HG03442 (cell line): ENCODE measurements around the gene SF3B2.

ENCODE experiments used
- ATAC-seq: cut with Tn5 transposase; IDR thresholded peaks from one replicate; pipeline ENCODE4 v1.9.1; 2021; ENCODE audit warnings: mild to moderate bottlenecking, moderate library complexity; ENCODE audit not compliant: unreplicated experiment

Gene SF3B2

DNA sequence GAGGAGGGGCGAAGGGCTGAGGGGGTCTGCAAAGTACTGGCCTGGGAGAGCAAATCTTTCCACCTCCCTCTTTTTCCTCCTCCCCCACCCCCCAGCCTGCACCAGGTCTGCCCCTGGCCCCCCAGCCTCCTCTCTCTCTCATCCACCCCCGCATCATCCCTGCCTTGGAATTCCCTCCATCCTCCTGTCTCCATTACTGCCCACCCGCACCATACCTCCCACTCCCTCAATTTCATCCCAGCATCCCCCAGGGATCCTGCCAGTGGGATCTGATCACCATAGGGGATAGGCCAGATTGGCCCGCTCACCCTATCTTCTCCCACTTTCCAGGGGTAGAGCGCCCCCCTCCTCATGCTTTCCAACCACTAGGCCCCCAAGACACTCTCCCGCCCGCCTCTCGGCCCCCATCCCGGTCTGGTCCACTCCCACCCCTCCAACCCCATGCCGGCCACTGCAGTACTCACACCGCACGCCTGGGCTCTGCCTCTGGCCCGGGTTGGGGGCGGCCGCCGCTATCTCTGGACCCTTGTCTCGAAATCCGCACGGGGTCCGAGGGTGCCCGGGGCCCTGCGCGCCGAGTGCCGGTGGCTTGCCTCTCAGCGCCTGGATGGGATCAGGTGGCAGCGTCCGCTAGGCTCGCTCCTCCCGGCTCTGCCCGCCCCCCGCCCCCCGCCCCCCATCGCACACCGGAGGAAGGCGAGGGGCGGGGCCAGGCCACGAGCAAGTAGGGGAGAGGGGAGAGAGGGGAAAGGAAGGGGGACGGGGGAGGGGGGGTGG, 3.4 kb upstream of the SF3B2 start, which contains the start of gene GAL3ST3:
Gene GAL3ST3 (minus strand): TSS at position 615 of the 777 bp plus-strand sequence. CDS start 3,746 bp downstream, outside the sequence.
- no peak for ATAC-seq

DNA sequence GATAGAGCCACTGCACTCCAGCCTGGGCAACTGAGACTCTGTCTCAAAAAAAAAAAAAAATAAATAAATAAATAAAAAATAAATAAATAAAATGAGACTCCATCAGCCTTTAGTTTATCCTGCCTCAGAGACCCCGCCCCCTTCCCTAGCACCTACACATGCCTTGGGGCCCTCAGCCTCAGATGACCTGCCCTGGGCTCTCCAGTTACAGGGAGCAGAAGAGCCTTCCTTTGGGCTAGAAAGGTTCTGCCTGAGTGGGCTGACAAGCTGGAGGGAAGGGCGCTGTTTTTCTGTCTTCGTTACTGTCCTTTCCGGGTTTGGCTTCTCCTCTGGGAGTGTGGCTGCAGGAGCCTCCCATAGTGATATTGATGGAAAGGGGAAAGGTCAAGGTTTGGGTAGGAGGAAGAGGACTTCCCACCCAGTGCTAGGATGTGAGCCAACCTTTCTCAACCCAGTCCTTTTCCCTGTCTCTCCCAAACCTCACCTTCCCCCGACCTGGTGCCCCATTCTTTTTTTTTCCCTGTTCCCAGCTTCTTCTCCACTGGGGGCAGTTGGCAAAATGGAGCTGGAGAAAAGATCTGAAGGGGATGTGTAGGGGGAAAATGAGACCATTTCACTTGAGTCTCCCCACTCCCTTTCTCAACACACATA, 1.5 kb upstream of the SF3B2 start:
- ATAC-seq = no peak

DNA sequence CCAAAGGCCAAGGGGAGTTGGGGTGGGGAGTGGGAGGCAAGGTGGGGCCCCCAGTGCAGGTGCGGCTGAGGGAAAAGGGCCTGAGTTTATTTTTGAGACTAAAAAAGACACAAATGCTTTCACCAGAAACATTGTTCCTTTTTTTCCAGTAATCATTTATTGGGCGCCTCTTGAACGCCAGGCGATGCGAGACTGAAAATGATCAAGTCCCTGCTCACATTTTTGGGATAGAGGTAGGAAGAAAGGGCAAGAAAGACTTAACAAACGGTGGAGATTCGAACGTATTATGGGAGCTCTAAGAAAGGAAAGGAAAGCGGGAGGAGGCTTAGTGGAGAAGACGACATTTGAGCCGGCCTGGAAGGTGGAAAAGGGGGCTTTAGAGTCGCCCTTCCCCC, 796 bp upstream of the SF3B2 start:
- no peak for ATAC-seq

DNA sequence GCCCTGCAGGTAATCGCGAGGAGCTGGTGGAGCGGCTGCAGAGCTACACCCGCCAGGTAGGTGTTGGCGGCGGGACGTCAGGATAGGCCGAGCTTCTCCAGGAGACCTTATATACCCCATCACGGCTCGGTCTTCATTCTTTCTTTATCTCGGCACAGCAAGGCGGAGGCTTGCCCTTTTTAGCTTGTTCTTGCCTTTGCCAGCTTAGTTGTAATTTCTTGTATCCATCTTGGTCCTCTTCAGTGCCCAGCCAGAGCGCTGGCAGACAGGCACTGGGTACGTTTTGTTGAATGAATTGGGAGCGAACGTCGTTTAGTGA, 459 bp downstream of the SF3B2 start:
- ATAC-seq = no peak

DNA sequence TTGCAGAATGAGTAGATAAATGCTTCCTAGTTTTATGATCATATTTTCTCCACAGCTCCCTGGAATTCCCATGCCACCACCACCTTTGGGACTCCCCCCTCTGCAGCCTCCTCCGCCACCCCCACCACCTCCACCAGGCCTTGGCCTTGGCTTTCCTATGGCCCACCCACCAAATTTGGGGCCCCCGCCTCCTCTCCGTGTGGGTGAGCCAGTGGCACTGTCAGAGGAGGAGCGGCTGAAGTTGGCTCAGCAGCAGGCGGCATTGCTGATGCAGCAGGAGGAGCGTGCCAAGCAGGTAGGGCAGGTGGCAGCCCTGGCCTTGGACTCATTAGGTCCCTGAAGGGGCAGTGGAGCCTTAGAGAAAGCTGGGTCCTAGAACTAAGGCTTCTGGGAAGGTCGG, 2.9 kb downstream of the SF3B2 start:
- no peak for ATAC-seq

GRCh38 chr11:66056501-66056900, 4.3 kb downstream of the SF3B2 start:
- ATAC-seq = no peak

DNA sequence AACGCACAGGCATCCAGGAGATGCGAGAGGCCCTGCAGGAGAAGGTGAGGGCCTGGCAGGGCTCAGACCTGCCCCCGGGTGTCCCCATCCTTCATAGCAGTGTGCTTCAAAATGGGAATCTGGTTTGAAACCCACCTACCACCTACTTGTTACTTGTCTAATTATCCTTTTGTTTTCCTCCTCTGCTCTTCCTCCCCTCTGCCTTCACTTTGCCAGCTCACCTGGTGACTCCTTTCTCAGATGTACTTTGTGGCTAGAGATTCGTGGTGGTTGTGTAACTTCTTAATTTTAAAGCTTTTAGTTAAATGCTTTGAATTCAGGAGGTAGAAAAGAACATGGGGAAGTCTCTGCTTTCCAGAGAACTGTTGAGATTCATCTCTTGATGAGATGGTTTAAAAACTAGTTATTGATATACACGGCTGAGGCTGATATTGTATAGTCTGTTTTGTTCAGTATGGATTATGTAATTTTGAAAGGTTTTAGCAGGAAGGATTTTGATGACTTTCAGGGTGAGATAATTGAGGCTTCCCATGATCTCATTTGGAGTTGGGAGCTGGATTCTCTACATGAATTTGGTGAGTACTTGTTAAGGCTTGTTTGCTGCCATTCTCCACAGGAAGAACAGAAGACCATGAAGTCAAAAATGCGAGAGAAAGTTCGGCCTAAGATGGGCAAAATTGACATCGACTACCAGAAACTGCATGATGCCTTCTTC, 8.0 kb downstream of the SF3B2 start:
- no peak for ATAC-seq

DNA sequence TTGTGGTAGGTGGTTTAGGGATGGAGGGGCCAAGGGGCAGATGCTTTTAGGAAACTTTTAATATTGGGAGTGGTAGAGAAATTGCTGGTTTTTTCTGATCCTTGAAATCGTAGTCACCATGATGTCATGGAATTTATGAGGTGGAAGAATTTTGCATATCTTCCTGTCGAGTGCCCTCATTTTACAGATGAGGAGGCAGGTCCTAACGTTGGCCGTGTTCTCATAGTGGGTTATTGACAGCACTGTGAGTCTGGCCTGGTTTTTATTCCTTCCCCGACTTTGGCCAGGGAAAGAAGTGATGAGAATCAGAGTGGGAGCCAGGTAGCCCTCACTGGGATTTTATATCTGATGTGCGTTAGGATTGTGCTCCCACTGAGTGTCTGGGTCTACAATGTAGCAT, 9.1 kb downstream of the SF3B2 start:
- ATAC-seq = no peak

GRCh38 chr11:66062408-66062807, 10.2 kb downstream of the SF3B2 start:
- no peak for ATAC-seq

GRCh38 chr11:66063900-66064299, 11.7 kb downstream of the SF3B2 start:
- no peak for ATAC-seq

- ATAC-seq = no peak
Observed at GRCh38 chr11:66064571-66064970, 12.4 kb downstream of the SF3B2 start.

- ATAC-seq = no peak
Observed at GRCh38 chr11:66066751-66067150, 14.6 kb downstream of the SF3B2 start.

DNA sequence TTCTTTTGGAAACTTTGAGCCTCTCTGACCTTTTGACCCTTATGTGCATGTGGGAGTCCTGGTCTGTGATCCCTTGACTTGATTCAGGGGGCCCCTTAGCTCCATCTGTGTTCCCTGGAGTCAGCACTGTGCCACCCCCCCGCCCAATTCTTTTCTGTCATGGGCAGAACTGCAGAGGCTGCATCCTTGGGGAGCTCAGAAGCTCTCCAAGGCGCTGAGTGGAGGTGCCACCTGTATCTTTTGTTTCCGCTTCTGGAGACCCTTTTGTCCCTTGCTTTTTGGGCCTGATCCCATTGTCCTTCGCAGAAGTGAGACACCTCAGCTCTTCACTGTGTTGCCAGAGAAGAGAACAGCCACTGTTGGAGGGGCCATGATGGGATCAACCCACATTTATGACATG, 15.5 kb downstream of the SF3B2 start:
- ATAC-seq = no peak

DNA sequence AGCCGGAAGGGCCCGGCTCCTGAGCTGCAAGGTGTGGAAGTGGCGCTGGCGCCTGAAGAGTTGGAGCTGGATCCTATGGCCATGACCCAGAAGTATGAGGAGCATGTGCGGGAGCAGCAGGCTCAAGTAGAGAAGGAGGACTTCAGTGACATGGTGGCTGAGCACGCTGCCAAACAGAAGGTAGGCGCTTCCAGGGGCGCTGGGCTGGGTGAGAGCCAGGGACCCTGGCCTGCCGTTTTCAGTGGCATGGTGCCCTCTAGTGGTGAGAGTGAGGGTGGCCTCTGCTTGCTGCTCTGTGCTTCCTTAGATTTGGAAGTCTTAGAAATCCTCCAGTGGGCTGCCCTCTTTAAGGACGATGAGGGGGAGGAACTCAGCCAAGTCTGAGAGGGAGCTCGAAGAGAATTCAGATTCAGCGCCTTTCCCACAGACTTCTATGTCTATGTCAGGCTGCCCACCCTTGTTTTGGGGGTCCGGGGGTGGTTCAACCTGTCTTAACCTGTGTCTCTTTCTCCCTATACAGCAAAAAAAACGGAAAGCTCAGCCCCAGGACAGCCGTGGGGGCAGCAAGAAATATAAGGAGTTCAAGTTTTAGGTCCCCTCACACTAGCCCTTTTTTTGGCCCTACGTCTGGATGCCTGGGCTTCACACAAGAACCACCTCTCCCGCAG, 16.1 kb downstream of the SF3B2 start:
- ATAC-seq = no peak

GRCh38 chr11:66068923-66069714, 17.0 kb downstream of the SF3B2 start:
- peak; percentile 38 for ATAC-seq

- peak; percentile 37 for ATAC-seq
Observed at GRCh38 chr11:66069715-66070603, 17.8 kb downstream of the SF3B2 start, which contains the start of gene PACS1. Gene PACS1, plus strand, starts transcription at chr11:66070272. Its CDS starts 215 bp downstream, at chr11:66070487.

DNA sequence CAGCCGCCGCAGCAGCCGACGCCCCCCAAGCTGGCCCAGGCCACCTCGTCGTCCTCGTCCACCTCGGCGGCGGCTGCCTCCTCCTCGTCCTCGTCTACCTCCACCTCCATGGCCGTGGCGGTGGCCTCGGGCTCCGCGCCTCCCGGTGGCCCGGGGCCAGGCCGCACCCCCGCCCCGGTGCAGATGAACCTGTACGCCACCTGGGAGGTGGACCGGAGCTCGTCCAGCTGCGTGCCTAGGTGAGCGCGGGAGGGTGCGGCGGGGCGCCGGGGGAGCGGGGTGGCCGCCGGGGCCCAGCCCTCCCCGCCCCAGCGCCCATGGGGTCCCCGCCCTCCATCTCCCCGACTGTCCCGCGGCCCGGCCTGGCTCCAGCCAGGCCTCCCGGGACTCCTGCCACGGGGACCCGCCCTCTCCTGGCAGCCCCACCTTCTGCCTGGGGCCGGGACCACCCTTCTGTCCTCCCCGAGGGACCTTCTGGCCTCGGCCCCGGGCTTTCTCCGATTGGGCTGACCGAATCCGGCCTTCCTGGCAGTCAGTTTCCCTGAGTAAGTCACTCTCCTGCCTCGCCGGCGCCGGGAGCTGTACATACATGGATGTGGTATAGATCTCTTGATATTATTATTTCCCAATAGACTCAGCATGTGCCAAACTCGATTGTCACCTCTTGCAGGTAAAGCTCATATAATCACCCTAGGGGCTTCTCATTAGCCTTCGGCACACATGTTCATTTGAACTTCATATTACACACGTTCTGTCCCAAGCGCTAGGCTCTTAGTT, 18.6 kb downstream of the SF3B2 start:
- ATAC-seq = peak; percentile 12

DNA sequence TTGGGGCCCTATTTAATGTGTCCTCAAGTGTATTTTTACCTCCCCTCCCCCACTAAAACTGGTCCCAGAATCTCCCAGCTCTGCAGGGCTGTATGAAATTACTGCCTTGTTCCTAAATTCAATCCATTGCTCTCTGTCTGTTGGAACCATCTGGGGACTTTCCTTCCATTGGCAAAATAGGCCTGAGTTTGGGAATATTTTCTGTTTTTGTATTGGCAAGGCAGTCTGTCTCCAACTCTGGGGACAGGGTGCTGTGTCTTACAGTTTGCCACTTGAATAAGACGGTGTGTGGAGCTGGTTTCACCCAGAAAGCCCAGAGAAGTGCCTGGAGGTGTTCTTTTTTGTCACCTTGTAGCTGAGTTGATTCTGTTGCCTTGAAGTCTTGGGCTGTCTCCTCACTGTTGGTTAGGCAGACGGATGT, 19.2 kb downstream of the SF3B2 start:
- ATAC-seq = no peak

DNA sequence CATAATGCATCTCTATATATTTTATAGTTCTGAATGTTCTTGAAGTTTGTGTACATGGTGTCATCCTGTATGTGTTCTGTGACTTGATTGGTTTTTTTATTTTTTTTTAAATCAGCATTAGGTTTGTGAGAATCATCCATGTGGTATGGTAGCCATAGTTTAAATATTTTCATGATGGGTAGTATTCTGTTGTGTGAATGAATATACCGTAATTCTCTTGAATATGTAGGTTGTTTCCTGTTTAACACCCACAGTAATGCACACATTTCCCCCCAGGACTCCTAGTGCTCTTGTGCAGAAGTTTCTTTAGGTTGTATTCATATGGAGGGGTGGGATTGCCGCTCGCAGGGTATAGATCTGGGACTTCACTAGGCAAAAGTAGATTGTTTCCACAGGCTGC, 19.9 kb downstream of the SF3B2 start:
- ATAC-seq = no peak
